H54 (cell line): ENCODE results near the gene HNRNPA2B1.
A peak's percentile ranks its signal among the peaks of the same experiment; 100 is the strongest.
"Not testable (repeated sequence)": the region's sequence is repeated elsewhere in the genome, so short reads cannot be mapped to it uniquely, and the experiment has no call there.

Experiments used
- DNase-seq: peaks from one replicate; pipeline ENCODE4 v3.0.0; 2011; ENCODE audit warnings: low spot score, mixed read lengths; ENCODE audit not compliant: insufficient read length
- FAIRE-seq: peaks from 3 replicates; lab custom pipeline; 2011; peaks lifted over from hg19 to GRCh38; lab: Jason Lieb, UNC
- POLR2A ChIP-seq: IDR thresholded peaks from 2 replicates; pipeline ENCODE4 v1.6.1; 2011; ENCODE audit warnings: low read depth, mild to moderate bottlenecking, low read length

HNRNPA2B1 gene

GRCh38 chr7:26155531-26156375 lies 44.8 kb downstream of the HNRNPA2B1 start:
- DNase-seq (peak; percentile 55), FAIRE-seq (peak; percentile 80)
- no peak for TF ChIP-seq POLR2A

- peak; percentile 76 for FAIRE-seq
- peak; percentile 94 for DNase-seq
- no peak for TF ChIP-seq POLR2A
Measured at GRCh38 chr7:26153823-26154783, 46.4 kb downstream of the HNRNPA2B1 start.

DNA sequence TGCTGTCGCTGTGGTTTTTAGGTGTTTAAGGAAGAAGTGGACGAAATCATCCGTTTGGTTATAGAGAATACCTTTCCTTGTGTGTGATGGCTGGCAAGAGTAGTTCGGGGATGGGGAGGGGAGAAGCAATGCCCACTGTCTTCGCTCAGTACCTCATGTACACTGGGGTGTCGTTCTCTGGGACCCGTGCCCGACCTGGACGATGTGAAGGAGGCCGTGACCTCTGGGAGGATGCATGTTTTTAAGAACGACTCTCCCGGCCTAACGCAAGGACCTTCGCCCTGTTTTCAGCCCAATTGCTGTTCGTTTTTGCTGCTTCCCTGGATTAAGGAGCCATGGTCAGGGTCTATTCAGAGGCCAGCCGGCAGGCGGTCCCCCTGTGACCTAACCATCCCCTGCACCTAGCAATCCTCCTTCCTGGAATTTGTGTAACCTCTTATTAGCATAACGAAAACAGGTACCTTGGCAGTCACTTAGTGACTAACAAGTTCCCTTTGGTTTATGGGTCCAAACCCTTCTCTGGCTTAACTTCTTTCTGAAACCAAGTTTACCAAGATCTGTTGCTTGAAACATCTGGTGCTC lies 47.2 kb downstream of the HNRNPA2B1 start:
- no peak for FAIRE-seq
- DNase-seq, result no peak
- no peak for TF ChIP-seq POLR2A

DNA sequence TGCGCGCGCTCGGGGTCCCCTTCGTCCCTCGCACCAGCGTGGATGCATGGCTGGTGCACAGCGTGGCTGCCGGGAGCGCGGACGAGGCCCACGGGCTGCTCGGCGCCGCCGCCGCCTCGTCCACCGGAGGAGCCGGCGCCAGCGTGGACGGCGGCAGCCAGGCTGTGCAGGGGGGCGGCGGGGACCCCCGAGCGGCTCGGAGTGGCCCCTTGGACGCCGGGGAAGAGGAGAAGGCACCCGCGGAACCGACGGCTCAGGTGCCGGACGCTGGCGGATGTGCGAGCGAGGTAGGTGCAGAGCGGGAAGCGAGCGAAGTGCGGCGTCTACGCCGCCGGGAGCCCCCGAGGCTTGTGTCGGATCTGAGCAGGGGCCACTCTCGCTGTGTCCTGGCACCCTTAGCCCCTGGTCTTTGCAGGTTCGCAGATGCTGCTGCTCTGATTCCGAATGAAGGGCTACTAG lies 47.7 kb downstream of the HNRNPA2B1 start:
- not testable (repeated sequence) for FAIRE-seq, DNase-seq

DNA sequence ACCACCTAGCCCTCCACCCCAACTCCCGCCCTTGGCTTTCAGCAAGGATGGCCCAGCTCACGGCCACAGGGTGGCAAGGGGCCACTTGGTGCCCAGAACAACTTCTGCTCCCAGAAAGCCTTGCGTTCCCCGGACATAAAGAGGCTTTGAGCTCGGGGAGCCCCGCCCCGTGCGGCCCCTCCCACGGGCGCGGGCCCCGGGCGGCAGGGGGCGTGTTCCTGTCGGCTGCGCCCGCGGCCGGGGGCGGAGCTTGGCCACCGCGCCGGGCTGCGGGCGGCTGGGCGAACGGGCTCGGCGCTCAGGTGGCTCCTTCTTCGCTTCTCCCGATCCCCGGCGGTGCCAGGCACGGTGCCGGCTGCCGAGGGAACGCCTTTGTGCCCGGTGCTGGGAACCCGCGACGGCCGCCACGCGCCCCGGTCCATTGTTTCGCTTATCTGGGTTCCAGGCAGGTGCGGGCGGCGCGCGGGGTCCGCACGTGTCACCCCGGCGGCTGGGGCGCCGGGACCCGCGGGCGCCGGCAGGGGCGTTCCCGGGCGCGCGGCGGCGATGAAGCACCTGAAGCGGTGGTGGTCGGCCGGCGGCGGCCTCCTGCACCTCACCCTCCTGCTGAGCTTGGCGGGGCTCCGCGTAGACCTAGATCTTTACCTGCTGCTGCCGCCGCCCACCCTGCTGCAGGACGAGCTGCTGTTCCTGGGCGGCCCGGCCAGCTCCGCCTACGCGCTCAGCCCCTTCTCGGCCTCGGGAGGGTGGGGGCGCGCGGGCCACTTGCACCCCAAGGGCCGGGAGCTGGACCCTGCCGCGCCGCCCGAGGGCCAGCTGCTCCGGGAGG lies 48.4 kb downstream of the HNRNPA2B1 start, which contains the start of gene NFE2L3:
Gene NFE2L3, plus strand, starts transcription at position 246 of the 829 bp plus-strand sequence. Its CDS starts 301 bp downstream, at position 547.
- TF ChIP-seq POLR2A, result peak; percentile 51
- FAIRE-seq (no peak), DNase-seq (peak; percentile 96)

DNA sequence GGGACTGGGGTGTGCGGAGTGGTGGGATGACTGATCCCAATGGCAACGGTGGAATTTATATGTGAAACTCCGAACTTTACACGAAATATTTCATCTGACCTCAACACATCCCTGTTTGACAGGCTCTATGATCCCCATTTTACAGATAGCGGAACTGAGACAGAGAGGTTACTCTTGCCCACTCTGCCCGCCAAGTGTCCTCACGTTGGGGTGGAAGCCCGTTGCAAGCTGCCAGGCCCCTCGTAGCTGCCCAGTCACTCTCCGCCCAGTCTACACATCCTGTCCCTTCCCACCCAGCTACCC lies 48.9 kb downstream of the HNRNPA2B1 start:
- no peak for TF ChIP-seq POLR2A
- no peak for DNase-seq
- no peak for FAIRE-seq

- no peak for FAIRE-seq
- DNase-seq, result no peak
- TF ChIP-seq POLR2A, result no peak
Measured at GRCh38 chr7:26151096-26151495, 49.5 kb downstream of the HNRNPA2B1 start.

GRCh38 chr7:26149391-26149977 lies 51.1 kb downstream of the HNRNPA2B1 start:
- no peak for TF ChIP-seq POLR2A
- FAIRE-seq (no peak), DNase-seq (no peak)

DNA sequence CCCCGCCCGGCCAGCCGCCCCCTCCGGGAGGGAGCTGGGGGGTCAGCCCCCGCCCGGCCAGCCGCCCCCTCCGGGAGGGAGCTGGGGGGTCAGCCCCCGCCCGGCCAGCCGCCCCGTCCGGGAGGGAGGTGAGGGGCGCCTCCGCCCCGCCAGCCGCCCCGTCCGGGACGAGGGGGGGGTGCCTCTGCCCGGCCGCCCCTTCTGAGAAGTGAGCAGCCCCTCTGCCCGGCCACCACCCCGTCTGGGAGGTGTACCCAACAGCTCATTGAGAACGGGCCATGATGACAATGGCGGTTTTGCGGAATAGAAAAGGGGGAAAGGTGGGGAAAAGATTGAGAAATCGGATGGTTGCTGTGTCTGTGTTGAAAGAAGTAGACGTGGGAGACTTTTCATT lies 52.2 kb downstream of the HNRNPA2B1 start:
- FAIRE-seq, DNase-seq: not testable (repeated sequence)

- FAIRE-seq, DNase-seq: not testable (repeated sequence)
Measured at GRCh38 chr7:26147646-26148306, 52.8 kb downstream of the HNRNPA2B1 start.

DNA sequence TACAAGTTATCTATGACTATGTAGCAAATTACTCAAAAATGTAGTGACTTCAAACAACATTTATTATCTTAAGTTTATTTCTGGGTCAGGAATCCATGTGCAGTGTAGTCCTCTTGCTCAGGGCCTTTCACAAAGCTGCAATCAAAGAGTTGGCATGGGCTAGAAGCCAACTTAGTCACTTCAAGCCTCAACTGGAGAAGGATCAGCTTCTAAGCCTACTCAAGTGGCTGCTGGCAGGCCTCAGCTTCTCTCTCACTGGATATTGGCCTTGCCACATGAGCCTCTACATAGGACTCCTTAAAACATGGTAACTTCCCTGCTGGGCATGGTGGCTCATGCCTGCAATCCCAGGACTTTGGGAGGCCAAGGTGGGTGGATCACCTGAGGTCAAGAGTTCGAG lies 53.5 kb downstream of the HNRNPA2B1 start:
- TF ChIP-seq POLR2A, result no peak
- FAIRE-seq (no peak), DNase-seq (no peak)

DNA sequence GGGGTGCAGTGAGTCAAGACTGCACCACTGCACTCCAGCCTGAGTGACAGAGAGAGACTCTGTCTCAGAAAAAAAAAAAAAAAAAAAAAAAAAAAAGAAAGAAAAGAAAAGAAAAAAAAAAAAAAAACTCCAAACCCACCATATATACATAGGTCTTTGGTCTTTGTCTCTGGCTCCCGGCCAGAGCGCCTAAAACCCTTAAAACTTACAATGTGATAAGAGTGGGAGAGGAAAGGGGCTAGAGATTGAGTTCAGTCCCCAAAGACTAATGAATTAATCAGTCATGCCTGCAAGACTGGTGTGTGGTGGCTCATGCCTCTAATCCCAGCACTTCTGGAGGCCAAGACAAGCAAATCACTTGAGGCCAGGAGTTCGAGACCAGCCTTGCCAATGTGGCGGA lies 55.3 kb downstream of the HNRNPA2B1 start:
- no peak for TF ChIP-seq POLR2A
- DNase-seq (no peak), FAIRE-seq (no peak)
